HG02610 (cell line): ENCODE data around the gene GABRB3.
"Not testable (repeated sequence)": the region's sequence is repeated elsewhere in the genome, so short reads cannot be mapped to it uniquely, and the experiment has no call there.

Source experiments
- ATAC-seq: cut with Tn5 transposase; IDR thresholded peaks from one replicate; pipeline ENCODE4 v1.9.1; 2021; ENCODE audit warnings: mild to moderate bottlenecking, moderate library complexity; ENCODE audit not compliant: unreplicated experiment

GABRB3 gene

DNA sequence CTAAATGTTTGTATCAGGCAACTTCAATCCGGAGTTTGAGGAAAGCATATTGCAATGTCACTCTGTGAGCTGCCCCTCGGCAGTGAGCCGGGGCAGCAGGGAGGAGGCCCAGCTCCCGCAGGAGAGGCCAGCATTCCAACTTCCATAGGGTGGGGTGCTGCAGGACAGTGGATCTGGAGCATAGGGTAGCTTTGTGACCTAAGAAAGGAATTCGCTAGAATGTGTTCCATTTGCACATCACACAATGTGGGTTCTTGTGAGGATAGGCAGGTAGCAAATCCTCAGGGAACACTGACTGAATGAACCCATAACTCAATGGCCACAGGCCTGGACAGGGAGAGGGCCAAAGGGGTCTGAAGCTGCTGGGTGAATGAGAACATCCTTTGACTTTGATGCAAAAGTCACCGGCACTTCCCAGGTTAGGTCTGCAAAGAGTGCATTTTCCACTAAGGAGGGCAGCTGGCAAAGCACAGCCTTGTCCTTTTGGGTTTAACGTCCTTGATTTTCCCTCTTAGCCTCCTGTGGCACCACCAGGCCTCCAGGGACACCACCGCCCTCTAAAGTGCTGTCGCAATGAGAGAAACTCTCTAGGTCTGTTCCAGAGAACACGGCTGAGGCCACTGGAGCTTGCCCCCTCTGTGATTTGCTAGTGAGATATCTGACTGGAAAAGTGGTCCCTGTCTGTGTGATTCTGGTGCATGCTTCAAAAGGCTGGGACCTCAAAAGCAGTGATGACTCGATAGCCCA, 36.2 kb downstream of the GABRB3 start:
- no peak for ATAC-seq

- no peak for ATAC-seq
Observed at GRCh38 chr15:26731965-26732364, 40.9 kb downstream of the GABRB3 start.

- ATAC-seq, result no peak
Observed at GRCh38 chr15:26729581-26729980, 43.3 kb downstream of the GABRB3 start.

DNA sequence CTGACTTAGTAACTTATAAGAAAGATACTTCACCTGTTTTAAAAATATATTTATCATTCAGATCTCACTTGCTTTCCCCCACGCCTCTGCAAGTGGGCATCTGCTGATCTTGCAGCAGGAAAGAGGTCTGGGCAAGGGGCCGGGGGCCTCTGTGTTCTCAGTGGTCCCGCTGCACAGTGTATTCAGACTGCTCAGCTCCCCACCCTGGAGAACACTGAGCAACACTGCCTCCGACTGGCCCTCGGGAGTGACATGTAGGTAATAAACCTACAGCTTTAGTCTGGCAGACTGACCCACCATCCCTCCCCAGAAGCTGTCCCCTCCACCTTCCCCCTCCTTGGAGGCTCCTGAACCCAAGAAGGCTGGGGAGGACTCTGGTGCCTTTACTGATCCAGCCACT, 43.8 kb downstream of the GABRB3 start:
- no peak for ATAC-seq

DNA sequence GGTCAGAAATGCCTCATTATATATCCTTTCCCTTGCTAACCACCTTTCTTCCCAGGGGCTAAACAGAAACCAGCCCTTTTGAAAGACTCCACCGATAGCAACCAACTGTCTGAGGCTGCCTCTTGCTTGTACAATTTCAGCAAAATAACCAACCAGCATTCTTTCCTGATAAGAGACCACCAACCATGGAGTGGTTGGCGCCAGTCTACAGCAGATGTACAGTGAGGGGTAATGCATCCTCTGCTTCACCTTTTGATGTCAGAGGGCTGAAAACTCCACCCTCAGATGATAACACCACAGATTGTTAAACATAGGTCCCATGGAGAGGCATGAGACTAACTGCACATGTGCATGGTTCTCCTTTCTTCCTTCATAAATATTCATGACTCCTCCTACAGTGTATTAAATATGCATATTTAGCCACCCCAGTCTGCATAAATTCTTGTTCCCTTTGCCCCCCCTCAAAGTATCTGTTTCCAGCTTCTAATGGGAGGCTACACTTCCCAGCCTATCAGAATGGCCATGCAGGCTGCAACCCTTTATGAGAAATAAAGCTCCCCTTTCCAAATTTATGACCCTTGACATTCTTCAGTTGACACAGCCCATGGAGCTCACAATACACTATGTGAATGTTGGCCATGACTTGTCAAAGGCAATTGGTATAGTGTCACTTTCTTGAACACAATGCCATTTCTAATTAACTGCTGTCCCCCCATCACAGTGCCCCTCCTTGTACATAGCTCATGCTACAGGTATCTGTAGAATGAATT, 48.3 kb downstream of the GABRB3 start:
- no peak for ATAC-seq

GRCh38 chr15:26722621-26723160, 50.2 kb downstream of the GABRB3 start:
- no peak for ATAC-seq

DNA sequence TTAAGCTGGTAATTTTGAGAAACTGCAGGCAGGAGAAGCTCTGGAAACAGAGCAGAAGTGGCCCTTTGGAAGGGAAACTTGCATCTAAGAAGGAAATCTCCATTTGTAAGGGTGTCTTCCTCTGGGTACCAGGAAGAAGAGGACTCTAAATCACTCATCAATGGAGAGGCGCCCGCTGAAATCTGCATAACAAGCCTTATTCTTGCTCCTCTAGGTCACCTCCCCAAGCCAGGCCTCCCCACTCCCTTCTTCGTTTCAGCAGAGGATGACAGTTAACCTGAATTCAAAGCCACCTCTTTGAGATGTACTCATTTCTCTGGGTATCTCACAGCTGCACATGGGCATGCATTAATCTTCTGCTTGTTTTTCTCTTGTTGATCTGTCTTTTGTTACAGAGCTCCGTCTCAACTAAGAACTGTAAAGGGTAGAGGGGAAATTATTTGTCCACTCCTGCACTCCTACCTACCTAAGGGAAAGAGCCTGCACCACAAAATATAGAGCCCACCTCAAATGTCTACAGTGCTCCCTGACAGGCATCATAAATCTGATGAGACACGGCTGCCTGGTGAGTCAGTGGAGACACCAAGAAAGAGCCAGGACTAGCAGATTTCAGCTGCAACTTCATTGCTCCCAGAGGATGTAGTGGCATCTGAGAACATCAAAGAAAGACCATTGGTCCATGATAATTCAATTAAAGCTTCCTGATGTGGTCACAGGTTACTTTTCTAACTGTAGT, 51.5 kb downstream of the GABRB3 start:
- no peak for ATAC-seq

DNA sequence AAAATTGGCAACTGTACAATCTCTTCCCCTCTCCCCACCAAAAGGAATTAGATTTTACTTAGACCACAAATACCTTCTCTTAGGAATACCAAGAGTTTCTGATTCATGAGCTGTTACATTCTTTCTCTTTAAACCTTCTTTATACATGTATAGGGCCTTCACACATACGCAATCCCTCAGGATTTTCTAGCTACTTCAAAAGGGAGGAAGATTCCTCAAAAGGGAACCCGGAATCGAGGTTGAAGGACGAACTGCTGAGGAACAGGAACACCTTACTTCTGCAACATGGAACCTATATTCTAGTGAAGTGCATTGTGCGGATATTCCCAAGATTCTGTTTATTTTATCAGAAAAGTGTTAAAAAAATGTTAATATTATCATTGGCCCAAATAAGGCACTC, 52.3 kb downstream of the GABRB3 start:
- no peak for ATAC-seq

- not testable (repeated sequence) for ATAC-seq
Observed at GRCh38 chr15:26719866-26720265, 53.0 kb downstream of the GABRB3 start.

DNA sequence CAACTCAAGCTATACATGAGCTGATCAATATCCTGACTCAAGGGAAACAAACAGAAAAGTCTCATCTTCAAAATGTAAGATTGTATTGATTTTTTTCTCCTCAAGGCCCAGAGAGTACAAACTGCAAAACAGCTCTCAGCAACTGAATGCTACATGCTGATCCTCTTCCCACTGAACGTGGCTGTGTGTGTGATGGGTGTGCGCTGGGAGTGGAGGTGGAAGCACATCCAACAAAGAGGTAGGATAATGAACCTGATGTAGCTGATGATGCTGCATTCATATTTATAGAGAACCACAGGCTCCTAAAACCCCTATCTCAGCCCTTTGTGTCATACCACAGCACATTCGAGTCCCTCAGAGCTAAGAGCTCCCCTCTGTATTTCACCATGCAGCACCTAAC, 56.8 kb downstream of the GABRB3 start:
- no peak for ATAC-seq

GRCh38 chr15:26713498-26713897, 59.4 kb downstream of the GABRB3 start:
- no peak for ATAC-seq

DNA sequence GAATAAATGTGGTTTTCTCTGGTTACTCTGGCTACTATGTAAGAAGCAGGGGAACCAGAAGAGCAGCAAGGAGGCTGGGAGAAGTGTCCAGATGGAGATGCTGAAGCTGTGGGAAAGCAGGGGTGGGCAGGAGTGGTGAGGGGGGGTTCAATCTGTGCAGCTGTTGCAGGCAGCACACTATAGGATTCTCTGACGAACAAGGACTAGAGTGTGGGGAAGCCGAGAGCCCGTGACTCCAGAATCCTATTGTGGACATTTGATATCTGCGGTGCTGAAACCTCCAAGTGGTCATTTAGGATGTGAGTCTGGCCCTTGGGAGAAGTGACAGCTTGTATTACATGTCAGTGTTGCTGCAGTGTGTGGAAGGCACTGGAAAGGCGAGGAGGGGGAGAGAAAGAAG, 60.5 kb downstream of the GABRB3 start:
- no peak for ATAC-seq

GRCh38 chr15:26711445-26711844, 61.4 kb downstream of the GABRB3 start:
- no peak for ATAC-seq

DNA sequence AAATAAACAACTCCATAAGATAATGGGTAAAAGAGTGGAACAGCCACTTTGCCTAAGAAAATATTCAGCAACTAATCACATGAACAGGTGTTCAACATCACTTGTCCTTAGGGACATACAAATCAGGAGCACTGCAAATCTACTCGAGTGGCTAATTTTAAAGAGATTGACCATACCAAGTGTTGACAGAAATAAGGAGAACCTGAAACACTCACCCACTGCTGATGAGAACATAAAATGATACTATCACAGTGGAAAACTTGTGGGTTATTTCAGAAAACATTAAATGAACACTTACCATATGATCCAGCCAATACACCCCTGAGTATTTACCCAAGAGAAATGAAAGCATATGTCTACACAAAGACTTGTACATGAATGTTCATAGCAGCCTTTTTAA, 70.5 kb downstream of the GABRB3 start:
- ATAC-seq, result no peak

GRCh38 chr15:26698555-26698954, 74.3 kb downstream of the GABRB3 start:
- no peak for ATAC-seq

DNA sequence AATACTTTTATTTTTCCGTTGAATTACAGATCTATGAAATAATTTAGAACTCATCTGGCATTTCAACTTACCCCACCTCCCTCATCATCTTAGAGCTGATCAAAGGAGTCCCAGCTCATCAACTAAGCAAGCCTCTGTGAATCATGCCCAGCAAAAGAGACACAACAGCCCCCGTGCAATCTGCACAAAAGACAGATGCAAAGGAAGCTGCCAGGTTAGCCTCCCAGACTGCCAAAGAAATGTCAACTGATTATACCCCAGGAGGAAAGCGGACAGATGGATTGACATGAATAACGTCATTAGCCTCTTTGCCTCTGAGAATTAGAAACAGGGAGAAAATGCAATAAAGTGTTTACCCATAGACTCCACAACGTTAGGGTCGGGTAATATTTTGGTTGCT, 75.0 kb downstream of the GABRB3 start:
- no peak for ATAC-seq

- no peak for ATAC-seq
Observed at GRCh38 chr15:26691249-26691648, 81.6 kb downstream of the GABRB3 start.

GRCh38 chr15:26690778-26691177, 82.1 kb downstream of the GABRB3 start:
- ATAC-seq, result no peak

GRCh38 chr15:26689462-26689861, 83.4 kb downstream of the GABRB3 start:
- ATAC-seq, result no peak

DNA sequence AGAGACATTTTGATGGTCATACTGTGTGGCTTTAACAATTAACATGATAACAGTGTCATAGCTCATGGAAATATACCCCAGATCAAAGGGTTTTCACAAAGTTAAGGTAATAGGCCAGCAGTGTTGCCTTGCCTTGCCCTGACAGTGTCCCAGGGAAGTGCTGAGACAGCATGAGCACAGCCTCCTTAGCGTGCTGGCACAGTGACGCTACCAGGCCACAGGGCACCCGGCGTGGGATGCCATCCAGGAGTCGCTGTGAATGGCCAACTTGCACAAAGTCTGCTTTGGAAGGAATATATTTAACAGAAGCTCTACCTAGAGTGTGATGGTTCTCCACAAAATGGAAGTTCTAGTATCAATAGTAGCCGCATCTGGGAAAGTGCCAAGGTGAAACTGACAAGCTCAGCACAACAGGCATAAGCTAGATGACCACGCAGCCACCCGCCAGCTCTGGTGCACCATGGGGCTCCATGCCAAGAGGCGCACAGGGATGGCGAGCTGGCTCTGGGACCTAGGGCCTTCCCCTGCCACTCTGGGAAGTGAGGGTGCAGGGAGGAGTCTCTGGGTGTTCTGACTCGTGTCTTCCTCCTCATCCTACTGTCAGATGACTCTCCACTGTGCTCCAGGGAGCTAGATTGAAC, 86.2 kb downstream of the GABRB3 start:
- no peak for ATAC-seq

DNA sequence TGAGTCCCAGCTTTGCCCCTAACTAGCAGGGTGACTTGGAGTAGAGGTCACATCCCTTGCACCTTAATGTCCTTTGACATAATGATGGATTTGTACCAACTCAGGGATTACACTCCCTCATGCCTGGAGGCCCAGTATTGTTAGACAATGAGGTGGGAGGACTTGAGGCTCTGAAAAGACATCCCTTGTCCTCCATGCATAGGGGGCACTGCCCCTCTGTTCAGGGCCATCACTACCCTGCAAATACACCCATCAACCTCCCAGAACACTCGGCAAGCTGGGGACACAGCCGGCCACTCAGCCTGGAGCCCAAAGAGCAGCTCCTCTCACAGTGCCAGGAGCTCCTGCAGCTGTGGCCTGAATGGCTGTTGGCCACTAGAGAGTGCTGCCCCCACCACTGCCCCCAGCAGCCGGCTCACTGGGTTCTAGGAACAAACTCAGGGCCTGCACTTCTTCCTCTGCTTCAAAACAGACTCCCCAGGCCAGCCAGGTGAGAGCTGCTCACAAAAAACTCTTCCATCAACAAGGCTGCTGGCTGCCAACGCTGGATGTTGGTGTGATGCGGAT, 90.2 kb downstream of the GABRB3 start:
- no peak for ATAC-seq
